GM23338 (cell line): Measurements from ENCODE around the gene SNAP91. TPM values are rescaled to one million over a fixed set of nuclear protein-coding genes. Genes with fewer than 3 reads are reported as not detected.

Experiments
- ATAC-seq: fragments of 200-7000 bp; cut with Tn5 transposase; 3 replicates; pipeline ENCODE4 v1.9.1; 2020
- DNase-seq: peaks from one replicate; pipeline ENCODE4 v3.0.0-alpha.2; 2015; ENCODE audit warnings: low spot score
- H2AFZ ChIP-seq: fragments of 200-600 bp; sonication (generic); 2 replicates; pipeline ENCODE4 v1.8.0; 2016; ENCODE audit warnings: antibody characterized with exemption, mild to moderate bottlenecking, moderate library complexity
- H3F3A ChIP-seq: fragments of 200-600 bp; sonication (generic); replicated peaks from 2 replicates; pipeline ENCODE4 v1.8.0; 2017; ENCODE audit warnings: antibody characterized with exemption, mixed run types, low read depth
- H3K27ac ChIP-seq: fragments of 200-600 bp; sonication (generic); 2 replicates; pipeline ENCODE4 v1.6.1; 2016; ENCODE audit warnings: low read depth
- H3K27me3 ChIP-seq: fragments of 200-600 bp; sonication (generic); 2 replicates; pipeline ENCODE4 v1.8.0; 2016; ENCODE audit warnings: mild to moderate bottlenecking, mixed run types, moderate library complexity; ENCODE audit not compliant: insufficient read depth
- H3K36me3 ChIP-seq: fragments of 200-600 bp; sonication (generic); 2 replicates; pipeline ENCODE4 v1.8.0; 2016; ENCODE audit warnings: mild to moderate bottlenecking; ENCODE audit not compliant: insufficient read depth
- H3K4me1 ChIP-seq: fragments of 200-600 bp; sonication (generic); 2 replicates; pipeline ENCODE4 v1.8.0; 2016; ENCODE audit warnings: mild to moderate bottlenecking, moderate library complexity; ENCODE audit not compliant: insufficient read depth
- H3K4me2 ChIP-seq: fragments of 200-600 bp; sonication (generic); 2 replicates; pipeline ENCODE4 v1.7.1; 2017; ENCODE audit warnings: mixed run types
- H3K4me3 ChIP-seq: fragments of 200-600 bp; sonication (generic); 2 replicates; pipeline ENCODE4 v1.6.1; 2016; ENCODE audit warnings: mixed run types
- H3K79me2 ChIP-seq: fragments of 200-600 bp; sonication (generic); replicated peaks from 2 replicates; pipeline ENCODE4 v1.8.0; 2017; ENCODE audit warnings: mild to moderate bottlenecking; ENCODE audit not compliant: insufficient read depth
- H3K9me2 ChIP-seq: fragments of 200-600 bp; sonication (generic); 2 replicates; pipeline ENCODE4 v1.8.0; 2017; ENCODE audit not compliant: insufficient read depth
- H4K20me1 ChIP-seq: fragments of 200-600 bp; sonication (generic); replicated peaks from 2 replicates; pipeline ENCODE4 v1.8.0; 2017; ENCODE audit warnings: mild to moderate bottlenecking; ENCODE audit not compliant: insufficient read depth
- H3K27ac Mint-ChIP-seq: 2 replicates; pipeline ENCODE4 v1.8.0; 2020; ENCODE audit warnings: inconsistent platforms, mild to moderate bottlenecking, moderate library complexity, mixed read lengths
- H3K27me3 Mint-ChIP-seq: 3 replicates; pipeline ENCODE4 v1.8.0; 2022; ENCODE audit warnings: low read depth, mild to moderate bottlenecking, moderate library complexity, mixed read lengths, inconsistent platforms; ENCODE audit not compliant: insufficient read depth, poor library complexity
- H3K36me3 Mint-ChIP-seq: 3 replicates; pipeline ENCODE4 v1.8.0; 2021; ENCODE audit warnings: low read depth, mild to moderate bottlenecking, inconsistent platforms, moderate library complexity, mixed read lengths
- H3K4me1 Mint-ChIP-seq: 3 replicates; pipeline ENCODE4 v1.8.0; 2020; ENCODE audit warnings: mild to moderate bottlenecking, inconsistent platforms, mixed read lengths
- H3K4me3 Mint-ChIP-seq: 3 replicates; pipeline ENCODE4 v1.8.0; 2021; ENCODE audit warnings: moderate library complexity, mild to moderate bottlenecking, inconsistent platforms, mixed read lengths
- H3K9me3 Mint-ChIP-seq: 3 replicates; pipeline ENCODE4 v1.8.0; 2020; ENCODE audit warnings: moderate library complexity, mild to moderate bottlenecking, inconsistent platforms, mixed read lengths
- CREB1 ChIP-seq: fragments of 250-450 bp; sonication (Bioruptor Pico); IDR thresholded peaks from 2 replicates; pipeline ENCODE4 v1.5.0; 2020; ENCODE audit warnings: low read depth, mild to moderate bottlenecking, moderate library complexity
- CTCF ChIP-seq, 2 experiments: fragments of 200-600 bp in 1 of 2; sonication (generic) in 1 of 2; conservative IDR thresholded peaks; 2 replicates each; pipeline versions ENCODE4 v1.5.1 to v1.6.1; 2016 to 2017; ENCODE audit warnings: antibody characterized with exemption in 2 of 2, low read depth in 2 of 2, mild to moderate bottlenecking in 2 of 2, moderate library complexity in 1 of 2
- EZH2 ChIP-seq: fragments of 200-600 bp; sonication (generic); IDR thresholded peaks from one replicate; pipeline ENCODE4 v1.8.0; 2017; ENCODE audit warnings: antibody characterized with exemption, mild to moderate bottlenecking, low read depth; ENCODE audit not compliant: unreplicated experiment
- EZH2phosphoT487 ChIP-seq: fragments of 200-600 bp; sonication (generic); IDR thresholded peaks from one replicate; pipeline ENCODE4 v1.8.1; 2018; ENCODE audit warnings: antibody characterized with exemption; ENCODE audit not compliant: unreplicated experiment
- JUNB ChIP-seq: IDR thresholded peaks from one replicate; pipeline ENCODE4 v1.6.1; 2016; ENCODE audit warnings: antibody characterized with exemption; ENCODE audit not compliant: unreplicated experiment
- NANOG ChIP-seq: IDR thresholded peaks from 2 replicates; pipeline ENCODE4 v1.6.1; 2016; ENCODE audit warnings: antibody characterized with exemption, borderline replicate concordance
- POLR2AphosphoS5 ChIP-seq: IDR thresholded peaks from 2 replicates; pipeline ENCODE4 v1.6.1; 2016; ENCODE audit warnings: antibody characterized with exemption, low read depth
- STAT1 ChIP-seq: IDR thresholded peaks from one replicate; pipeline ENCODE4 v1.6.1; 2016; ENCODE audit warnings: antibody characterized with exemption; ENCODE audit not compliant: unreplicated experiment
- ZNF114 ChIP-seq: fragments of 250-450 bp; sonication (Bioruptor Pico); IDR thresholded peaks from 2 replicates; pipeline ENCODE4 v1.5.0; 2020; ENCODE audit warnings: mild to moderate bottlenecking, moderate library complexity
- ZNF331 ChIP-seq: fragments of 250-450 bp; sonication (Bioruptor Pico); IDR thresholded peaks from 2 replicates; pipeline ENCODE4 v1.5.0; 2020; ENCODE audit warnings: low read depth, mild to moderate bottlenecking, moderate library complexity
- ZNF462 ChIP-seq: fragments of 250-450 bp; sonication (Bioruptor Pico); IDR thresholded peaks from 2 replicates; pipeline ENCODE4 v1.5.0; 2020; ENCODE audit warnings: mild to moderate bottlenecking, moderate library complexity
- polyA plus RNA-seq: library from polyadenylated mRNA; unstranded; fragments of >200 nt; fragmentation: Nextera tagmentation; extraction: Ambion mirVana; gene quantifications from 2 replicates; pipeline ENCODE4 v1.2.1, GENCODE V29; 2016
- total RNA-seq: library from RNA; depleted of rRNA; stranded (reverse); fragments of >200 nt; shearing (Covaris generic); gene quantifications from 2 replicates; pipeline ENCODE4 v1.2.3, GENCODE V29; 2014
- TF ChIP-seq, protein P1 (sequence below): IDR thresholded peaks from 2 replicates; pipeline ENCODE4 v1.6.1; 2016; ENCODE audit warnings: antibody characterized with exemption
- TF ChIP-seq, protein P2 (sequence below): IDR thresholded peaks from one replicate; pipeline ENCODE4 v1.6.1; 2018; ENCODE audit warnings: antibody characterized with exemption; ENCODE audit not compliant: unreplicated experiment

SNAP91 gene
- total and polyA plus RNA-seq, 2 experiments from 2014 or later, result 0.83 to 1.2 TPM

DNA sequence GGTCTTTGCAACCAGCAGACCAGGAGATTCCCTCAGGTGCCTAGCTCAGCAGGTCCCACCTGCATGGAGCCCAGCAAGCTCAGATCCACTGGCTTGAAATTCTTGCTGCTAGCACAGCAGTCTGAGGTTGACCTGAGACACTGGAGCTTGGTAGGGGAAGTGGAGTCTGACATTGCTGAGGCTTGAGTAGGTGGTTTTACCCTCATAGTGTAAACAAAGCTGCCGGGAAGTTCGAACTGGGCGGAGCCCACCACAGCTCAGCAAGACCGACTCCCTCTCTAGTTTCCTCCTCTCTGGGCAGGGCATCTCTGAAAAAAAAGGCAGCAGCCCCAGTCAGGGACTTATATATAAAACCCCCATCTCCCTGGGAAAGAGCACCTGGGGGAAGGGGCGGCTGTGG lies 162.3 kb downstream of the SNAP91 start:
- Mint-ChIP-seq H3K27ac (no peak overlapping the region), H3K27me3 (no peaks in the 10 kb centered on the region), H3K4me1 (peaks cover 5% of the 10 kb centered on the region; the same call in 1 of the 3 replicates), H3K4me3 (no peak overlapping the region), H3K36me3 (no peaks in the 10 kb centered on the region), H3K9me3 (peaks cover 7% of the 10 kb centered on the region; the same call in 2 of the 3 replicates)
- Histone ChIP-seq H4K20me1 (no peaks in the 10 kb centered on the region), H3K27ac (no peak overlapping the region), H3K36me3 (no peaks in the 10 kb centered on the region), H3K4me2 (no peak overlapping the region), H3K79me2 (no peaks in the 10 kb centered on the region), H2AFZ (no peak overlapping the region), H3K4me3 (no peak overlapping the region), H3K4me1 (no peaks in the 10 kb centered on the region), H3F3A (no peaks in the 10 kb centered on the region), H3K9me2 (no peaks in the 10 kb centered on the region), H3K27me3 (no peaks in the 10 kb centered on the region)
- TF ChIP-seq JUNB (no peak), ZNF331 (CRISPR knock-in tag) (no peak), EZH2 (no peak), STAT1 (no peak), CTCF (conservative IDR thresholded peaks at IDR 0.05; ENCODE audit: low read depth in 2 of 2) (no peak), EZH2phosphoT487 (no peak), NANOG (no peak), ZNF114 (no peak), CREB1 (CRISPR knock-in tag) (no peak), ZNF462 (CRISPR knock-in tag) (no peak), POLR2AphosphoS5 (no peak)
- TF ChIP-seq, protein P1, sequence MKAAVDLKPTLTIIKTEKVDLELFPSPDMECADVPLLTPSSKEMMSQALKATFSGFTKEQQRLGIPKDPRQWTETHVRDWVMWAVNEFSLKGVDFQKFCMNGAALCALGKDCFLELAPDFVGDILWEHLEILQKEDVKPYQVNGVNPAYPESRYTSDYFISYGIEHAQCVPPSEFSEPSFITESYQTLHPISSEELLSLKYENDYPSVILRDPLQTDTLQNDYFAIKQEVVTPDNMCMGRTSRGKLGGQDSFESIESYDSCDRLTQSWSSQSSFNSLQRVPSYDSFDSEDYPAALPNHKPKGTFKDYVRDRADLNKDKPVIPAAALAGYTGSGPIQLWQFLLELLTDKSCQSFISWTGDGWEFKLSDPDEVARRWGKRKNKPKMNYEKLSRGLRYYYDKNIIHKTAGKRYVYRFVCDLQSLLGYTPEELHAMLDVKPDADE, result no peak
- TF ChIP-seq, protein P2, sequence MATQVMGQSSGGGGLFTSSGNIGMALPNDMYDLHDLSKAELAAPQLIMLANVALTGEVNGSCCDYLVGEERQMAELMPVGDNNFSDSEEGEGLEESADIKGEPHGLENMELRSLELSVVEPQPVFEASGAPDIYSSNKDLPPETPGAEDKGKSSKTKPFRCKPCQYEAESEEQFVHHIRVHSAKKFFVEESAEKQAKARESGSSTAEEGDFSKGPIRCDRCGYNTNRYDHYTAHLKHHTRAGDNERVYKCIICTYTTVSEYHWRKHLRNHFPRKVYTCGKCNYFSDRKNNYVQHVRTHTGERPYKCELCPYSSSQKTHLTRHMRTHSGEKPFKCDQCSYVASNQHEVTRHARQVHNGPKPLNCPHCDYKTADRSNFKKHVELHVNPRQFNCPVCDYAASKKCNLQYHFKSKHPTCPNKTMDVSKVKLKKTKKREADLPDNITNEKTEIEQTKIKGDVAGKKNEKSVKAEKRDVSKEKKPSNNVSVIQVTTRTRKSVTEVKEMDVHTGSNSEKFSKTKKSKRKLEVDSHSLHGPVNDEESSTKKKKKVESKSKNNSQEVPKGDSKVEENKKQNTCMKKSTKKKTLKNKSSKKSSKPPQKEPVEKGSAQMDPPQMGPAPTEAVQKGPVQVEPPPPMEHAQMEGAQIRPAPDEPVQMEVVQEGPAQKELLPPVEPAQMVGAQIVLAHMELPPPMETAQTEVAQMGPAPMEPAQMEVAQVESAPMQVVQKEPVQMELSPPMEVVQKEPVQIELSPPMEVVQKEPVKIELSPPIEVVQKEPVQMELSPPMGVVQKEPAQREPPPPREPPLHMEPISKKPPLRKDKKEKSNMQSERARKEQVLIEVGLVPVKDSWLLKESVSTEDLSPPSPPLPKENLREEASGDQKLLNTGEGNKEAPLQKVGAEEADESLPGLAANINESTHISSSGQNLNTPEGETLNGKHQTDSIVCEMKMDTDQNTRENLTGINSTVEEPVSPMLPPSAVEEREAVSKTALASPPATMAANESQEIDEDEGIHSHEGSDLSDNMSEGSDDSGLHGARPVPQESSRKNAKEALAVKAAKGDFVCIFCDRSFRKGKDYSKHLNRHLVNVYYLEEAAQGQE, result no peak
- DNase-seq (no peak), ATAC-seq (no peak)
